ENCODE measurements around the gene TMPRSS2.
"Not testable (repeated sequence)": the region's sequence is repeated elsewhere in the genome, so short reads cannot be mapped to it uniquely, and the experiment has no call there.

Gene TMPRSS2

GRCh38 chr21:41444703-41445464, 63.1 kb downstream of the TMPRSS2 start:
- DNase-seq = no peak

DNA sequence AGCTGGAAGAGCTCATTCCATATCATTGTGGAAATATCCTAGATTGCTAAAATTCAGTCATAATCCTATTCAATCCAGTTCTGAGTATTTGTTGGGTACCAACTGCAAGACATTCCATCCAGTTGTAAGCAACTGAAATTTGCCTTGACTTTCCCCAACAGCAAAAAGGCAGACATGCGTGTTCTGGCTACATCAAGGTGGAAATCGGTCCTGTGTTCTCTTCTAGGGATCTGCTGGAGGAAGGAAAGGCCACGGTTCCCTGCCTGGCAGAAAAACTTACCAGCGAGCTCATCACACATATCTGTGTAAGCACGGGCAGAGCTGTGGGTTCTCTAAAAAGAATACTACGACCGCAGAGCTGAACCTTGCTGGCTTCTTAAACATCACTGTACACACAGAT, 64.4 kb downstream of the TMPRSS2 start:
- DNase-seq = no peak

- no peak for DNase-seq
Measured at GRCh38 chr21:41442481-41443186, 65.3 kb downstream of the TMPRSS2 start.

GRCh38 chr21:41441546-41441945, 66.4 kb downstream of the TMPRSS2 start:
- no peak for DNase-seq

DNA sequence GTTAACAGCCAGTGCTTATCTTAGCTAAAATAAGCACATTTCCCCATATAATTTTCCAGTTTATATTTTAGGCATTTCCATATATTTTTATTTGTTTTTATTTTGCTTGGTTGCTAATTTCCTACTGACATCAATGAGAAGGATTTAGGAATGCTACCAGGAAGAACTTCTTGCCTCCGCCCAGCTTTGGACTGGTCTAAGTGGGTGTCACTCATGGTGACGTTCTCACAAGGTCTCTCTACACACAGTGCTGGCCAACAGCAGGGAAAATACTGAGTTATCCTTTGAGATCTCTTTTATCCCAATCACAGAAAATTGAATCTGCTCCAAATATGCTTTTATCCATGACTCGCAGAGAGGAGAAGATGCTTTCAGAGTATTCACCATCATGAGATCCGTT, 68.7 kb downstream of the TMPRSS2 start:
- no peak for DNase-seq

GRCh38 chr21:41438425-41439113, 69.4 kb downstream of the TMPRSS2 start:
- DNase-seq = no peak

DNA sequence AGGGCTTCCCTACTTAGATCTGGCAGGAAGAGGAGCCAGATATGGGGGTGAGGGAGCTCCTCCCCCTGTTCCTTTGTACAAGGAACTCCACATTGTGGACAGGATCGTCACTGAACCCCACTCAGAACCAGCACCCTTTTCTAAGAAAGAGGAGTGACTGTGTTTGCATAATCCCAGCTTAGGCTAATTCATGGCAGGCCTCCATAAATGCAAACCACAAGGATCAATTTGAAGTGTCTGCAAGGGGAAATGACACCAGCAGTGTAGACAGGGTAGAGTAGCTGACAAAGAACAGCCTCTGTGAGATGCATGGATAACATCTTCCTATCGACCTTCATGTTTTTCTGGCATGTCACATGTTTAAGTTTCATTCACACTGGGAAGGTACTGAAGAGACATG, 70.2 kb downstream of the TMPRSS2 start:
- DNase-seq = no peak

DNA sequence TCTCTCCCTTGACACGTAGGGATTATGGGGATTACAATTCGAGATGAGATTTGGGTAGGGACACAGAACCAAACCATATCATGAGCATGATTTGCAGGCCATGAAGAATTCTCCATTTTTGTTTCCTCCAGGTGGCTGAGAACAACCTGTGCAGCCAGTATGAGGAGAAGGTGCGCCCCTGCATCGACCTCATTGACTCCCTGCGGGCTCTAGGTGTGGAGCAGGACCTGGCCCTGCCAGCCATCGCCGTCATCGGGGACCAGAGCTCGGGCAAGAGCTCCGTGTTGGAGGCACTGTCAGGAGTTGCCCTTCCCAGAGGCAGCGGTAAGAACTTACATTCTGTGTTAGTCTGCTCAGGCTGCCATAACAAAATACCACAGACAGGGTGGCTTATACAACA, 72.3 kb downstream of the TMPRSS2 start:
- DNase-seq = no peak

DNA sequence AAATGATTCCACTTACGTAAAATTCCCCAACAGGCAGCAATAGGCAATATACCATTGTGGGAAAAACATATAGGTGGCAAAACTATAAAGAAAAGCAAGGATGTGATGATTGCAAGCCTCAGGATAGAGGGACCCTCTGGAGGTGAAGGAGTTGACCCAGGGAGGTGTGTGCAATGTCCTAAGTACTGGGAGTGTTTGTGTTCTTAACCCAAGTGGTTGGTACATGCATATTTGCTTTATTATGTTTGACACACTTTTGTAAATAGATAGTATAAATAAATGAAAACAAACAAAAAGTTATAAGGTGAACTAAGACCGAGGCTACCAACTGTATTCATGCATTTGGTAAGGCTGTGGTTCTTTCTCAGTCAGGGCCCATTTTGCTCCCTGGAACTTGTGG, 74.4 kb downstream of the TMPRSS2 start:
- DNase-seq = no peak

DNA sequence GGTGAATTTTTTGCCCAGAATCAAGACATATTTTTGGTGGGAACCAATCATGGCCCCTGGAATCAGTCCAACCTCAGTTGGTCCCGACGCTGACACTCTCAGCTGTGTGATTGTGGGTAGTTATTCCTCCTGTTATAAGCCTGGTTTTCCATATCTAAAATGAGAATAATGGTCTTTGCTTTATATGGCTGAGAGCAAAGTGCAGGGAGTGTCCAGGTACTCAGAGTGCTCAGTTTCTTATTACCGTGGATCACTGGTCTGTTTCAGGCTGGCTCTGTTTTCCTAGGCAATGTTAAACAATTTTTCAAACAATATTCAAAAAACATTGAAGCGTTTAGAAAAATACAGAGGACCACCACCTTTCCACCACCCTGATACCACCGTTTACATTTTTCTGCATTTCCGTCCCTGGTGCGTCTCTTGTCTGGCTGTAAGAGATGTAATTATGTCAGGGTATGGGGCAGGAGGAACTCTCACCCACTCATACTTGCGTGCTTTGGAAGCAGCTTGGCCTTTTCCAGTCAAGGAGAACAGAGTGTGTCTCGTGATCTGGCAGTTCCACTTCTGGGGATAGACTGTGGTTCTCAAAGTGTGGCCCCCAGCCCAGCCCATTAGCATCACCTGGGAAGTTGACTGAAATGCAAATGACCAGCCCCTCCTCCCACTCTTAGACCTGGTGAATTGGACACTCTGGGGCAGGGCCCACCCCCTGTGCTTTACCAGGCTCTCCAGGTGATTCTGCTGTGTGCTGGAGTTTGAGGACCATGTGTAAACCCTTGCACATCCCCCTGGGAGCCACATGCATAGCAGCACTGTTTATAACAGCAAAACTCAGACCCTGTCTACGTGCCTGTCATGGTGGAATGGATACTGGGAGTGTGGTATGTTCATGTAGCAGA, 75.1 kb downstream of the TMPRSS2 start:
- DNase-seq = no peak

DNA sequence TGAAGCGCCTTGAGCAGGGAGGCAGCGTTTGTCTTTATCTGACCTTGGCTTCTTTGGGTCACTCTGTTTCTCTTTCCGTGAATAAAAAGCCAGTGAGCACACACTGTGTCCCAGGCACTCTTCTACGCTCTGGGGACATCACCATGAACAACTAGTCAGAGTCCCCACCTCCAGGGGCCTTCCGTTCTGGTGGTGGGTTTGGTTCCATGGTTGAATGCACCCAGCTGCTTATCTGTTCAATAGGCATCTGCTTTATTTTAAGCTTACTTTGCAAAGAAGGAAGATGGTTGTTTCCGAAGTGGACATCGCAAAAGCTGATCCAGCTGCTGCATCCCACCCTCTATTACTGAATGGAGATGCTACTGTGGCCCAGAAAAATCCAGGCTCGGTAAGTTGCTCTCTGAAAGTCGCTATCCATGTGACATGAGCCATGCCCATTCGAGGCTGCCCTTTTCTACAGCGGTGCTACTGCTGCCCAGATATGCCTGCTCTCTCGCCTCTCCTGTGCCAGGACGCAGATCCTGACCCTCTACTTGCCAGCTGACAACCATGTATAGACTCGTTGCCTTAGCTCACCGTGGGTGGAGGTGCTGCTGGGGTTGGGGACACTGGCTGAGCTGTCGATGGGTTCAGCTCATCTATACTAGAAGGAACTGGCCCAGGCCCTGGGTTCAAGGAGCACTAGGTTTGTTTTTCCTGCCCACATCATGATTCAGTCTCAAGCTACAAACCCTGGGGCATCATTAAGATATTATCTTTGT, 76.0 kb downstream of the TMPRSS2 start:
- no peak for DNase-seq

- no peak for DNase-seq
Measured at GRCh38 chr21:41429925-41430491, 78.0 kb downstream of the TMPRSS2 start.

GRCh38 chr21:41429305-41429704, 78.7 kb downstream of the TMPRSS2 start:
- DNase-seq = no peak

- no peak for DNase-seq
Measured at GRCh38 chr21:41428847-41429246, 79.1 kb downstream of the TMPRSS2 start.

DNA sequence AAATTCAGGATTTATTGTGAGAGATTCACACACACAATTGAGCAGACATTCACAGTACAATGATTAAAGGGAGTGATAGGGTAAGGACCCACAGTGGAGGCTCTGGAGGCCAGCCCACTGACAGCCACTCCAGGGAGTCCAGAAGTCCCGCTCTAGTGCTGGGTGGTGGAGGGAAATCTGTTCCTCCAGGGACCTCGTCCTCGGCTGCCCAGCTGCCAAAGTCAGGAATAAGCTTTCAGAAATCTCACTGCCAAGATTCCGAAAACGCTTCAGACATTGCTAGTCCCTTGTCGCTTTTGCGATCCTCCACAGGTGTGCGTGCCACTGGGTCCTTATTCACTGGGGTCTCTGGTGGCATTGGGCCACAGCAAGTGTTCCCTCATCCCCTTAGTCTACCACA, 79.6 kb downstream of the TMPRSS2 start:
- DNase-seq = no peak

DNA sequence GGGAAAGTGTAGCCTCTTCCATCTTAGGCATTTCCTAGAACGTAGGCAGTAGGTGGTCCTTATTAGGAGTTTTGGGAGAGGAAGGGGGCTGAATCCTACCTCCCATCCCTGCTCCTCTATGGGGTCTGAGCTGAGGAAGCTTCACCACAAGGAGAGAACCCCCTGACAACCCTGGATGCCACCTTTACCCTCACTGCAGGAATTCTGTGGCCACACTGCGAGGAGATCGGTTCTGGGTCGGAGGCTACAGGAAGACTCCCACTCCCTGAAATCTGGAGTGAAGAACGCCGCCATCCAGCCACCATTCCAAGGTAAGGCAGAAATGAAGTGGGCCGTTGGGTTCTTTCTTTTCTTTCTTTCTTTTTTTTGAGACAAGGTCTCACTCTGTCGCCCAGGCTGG, 80.4 kb downstream of the TMPRSS2 start:
- DNase-seq = no peak

GRCh38 chr21:41426676-41427404, 81.1 kb downstream of the TMPRSS2 start:
- no peak for DNase-seq

DNA sequence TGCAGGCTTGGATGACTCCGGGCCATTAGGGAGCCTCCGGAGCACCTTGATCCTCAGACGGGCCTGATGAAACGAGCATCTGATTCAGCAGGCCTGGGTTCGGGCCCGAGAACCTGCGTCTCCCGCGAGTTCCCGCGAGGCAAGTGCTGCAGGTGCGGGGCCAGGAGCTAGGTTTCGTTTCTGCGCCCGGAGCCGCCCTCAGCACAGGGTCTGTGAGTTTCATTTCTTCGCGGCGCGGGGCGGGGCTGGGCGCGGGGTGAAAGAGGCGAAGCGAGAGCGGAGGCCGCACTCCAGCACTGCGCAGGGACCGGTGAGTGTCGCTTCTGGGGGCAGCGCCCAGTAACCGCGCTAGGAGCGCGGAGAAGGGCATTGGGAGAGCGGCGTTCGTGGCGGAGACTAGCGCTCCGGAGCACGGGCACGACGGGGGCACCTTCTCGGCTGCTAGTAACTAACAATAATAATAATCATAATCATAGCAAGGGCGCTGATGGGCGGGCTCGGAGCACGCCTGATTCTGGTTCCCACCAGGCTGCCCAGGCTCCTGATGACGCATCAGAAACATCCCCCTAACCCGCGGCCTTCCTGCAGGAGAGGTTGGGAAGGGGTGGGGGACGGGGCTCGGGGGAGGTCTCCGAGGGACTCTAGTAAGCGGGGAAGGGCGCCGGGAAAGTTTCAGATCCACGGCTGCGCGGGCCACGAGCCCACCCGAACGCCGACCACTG, 81.8 kb downstream of the TMPRSS2 start, which contains the start of gene MX1:
TSS of gene MX1 (plus strand) at position 286 of the 722 bp plus-strand sequence. CDS start 5,832 bp downstream, outside the sequence.
- peak; percentile 88 for DNase-seq

DNA sequence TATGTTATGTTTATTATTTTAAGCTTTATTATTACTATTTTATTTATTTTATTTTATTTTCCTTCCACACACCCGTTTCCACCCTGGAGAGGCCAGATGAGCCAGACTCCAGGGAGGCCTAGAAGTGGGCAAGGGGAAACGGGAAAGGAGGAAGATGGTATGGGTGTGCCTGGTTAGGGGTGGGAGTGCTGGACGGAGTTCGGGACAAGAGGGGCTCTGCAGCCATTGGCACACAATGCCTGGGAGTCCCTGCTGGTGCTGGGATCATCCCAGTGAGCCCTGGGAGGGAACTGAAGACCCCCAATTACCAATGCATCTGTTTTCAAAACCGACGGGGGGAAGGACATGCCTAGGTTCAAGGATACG, 82.4 kb downstream of the TMPRSS2 start:
- DNase-seq = no peak

DNA sequence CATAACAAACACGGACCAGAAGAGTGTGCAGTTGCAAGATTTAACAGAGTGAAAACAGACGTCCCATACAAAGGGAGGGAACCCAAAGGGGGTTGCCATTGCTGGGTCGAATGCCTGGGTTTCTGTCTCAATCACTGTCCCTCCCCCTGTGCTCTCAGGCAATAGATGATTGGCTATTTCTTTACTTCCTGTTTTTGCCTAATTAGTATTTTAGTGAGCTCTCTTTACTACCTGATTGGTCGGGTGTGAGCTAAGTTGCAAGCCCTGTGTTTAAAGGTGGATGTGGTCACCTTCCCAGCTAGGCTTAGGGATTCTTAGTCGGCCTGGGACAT, 84.7 kb downstream of the TMPRSS2 start:
- DNase-seq = not testable (repeated sequence)

Measured in stimulated activated CD4-positive, alpha-beta T cell treated with anti-CD3 and anti-CD28 coated beads, Interleukin-4, amount 100 ng/mL, for 1 hour (primary cell).